K562 (cell line): ENCODE data around the gene PRICKLE4. TPM values are rescaled to one million over a fixed set of nuclear protein-coding genes. Genes with fewer than 3 reads are reported as not detected.

ENCODE experiments used
- ATAC-seq: fragments of 200-7000 bp; cut with Tn5 transposase; 3 replicates; pipeline ENCODE4 v1.9.1; 2020; ENCODE audit warnings: moderate library complexity
- BruUV-seq: library from RNA; stranded (reverse); fragments of 400-500 nt; replicated peaks from 2 replicates; lab custom pipeline; 2021; lab: Mats Ljungman, UMichigan
- CTCF ChIA-PET: fragments of 300-600 bp; formaldehyde crosslinking; extraction: SDS; loops from one replicate; lab custom pipeline; 2021; ENCODE audit warnings: low intra/inter-chr PET ratio; lab: Yijun Ruan, JAX
- POLR2A ChIA-PET: fragments of 300-600, 350-650 bp; sonication (Branson Sonifier 250); formaldehyde crosslinking; extraction: SDS; loops from one replicate; lab custom pipeline; 2021; ENCODE audit warnings: antibody characterized with exemption, inconsistent platforms; lab: Yijun Ruan, JAX
- DNase-seq, 4 experiments: peaks; one replicate each; pipeline versions ENCODE4 v3.0.0 to v3.0.0-alpha.2; 2011 to 2018; ENCODE audit warnings: low spot score in 3 of 4, mixed read lengths in 3 of 4; ENCODE audit errors: extremely low read depth in 1 of 4
- FAIRE-seq: peaks from 2 replicates; lab custom pipeline; 2011; peaks lifted over from hg19 to GRCh38; lab: Jason Lieb, UNC
- H2AFZ ChIP-seq: 2 replicates; pipeline ENCODE4 v1.6.0; 2011; ENCODE audit warnings: low read depth, low read length, control low read depth, inconsistent platforms
- H3K27ac ChIP-seq: fragments of 200-600 bp; 3 replicates; pipeline ENCODE4 v1.8.0; 2011; ENCODE audit warnings: low read depth, mild to moderate bottlenecking, control low read depth, inconsistent platforms, low read length, moderate library complexity, mixed read lengths; ENCODE audit errors: extremely low read depth
- H3K27me3 ChIP-seq, 2 experiments: fragments of 300-600 bp in 1 of 2; 2 replicates in 1 of 2; 3 replicates in 1 of 2; pipeline versions ENCODE4 v1.6.0 to v1.8.0; 2011; ENCODE audit warnings: inconsistent platforms in 2 of 2, low read length in 2 of 2, mild to moderate bottlenecking in 1 of 2, mixed read lengths in 1 of 2, moderate library complexity in 1 of 2; ENCODE audit not compliant: control insufficient read depth in 2 of 2, insufficient read depth in 2 of 2
- H3K36me3 ChIP-seq: fragments of 300-600 bp; 3 replicates; pipeline ENCODE4 v1.8.0; 2011; ENCODE audit warnings: mild to moderate bottlenecking, low read length, inconsistent platforms; ENCODE audit not compliant: control insufficient read depth, insufficient read depth
- H3K4me1 ChIP-seq, 2 experiments: fragments of 200-600 bp in 1 of 2; replicated peaks in 1 of 2; 2 replicates in 1 of 2; 3 replicates in 1 of 2; pipeline versions ENCODE4 v1.5.1 to v1.8.0; 2011; ENCODE audit warnings: inconsistent platforms in 2 of 2, low read length in 2 of 2, mild to moderate bottlenecking in 1 of 2, mixed read lengths in 1 of 2, moderate library complexity in 1 of 2; ENCODE audit not compliant: control insufficient read depth in 2 of 2, insufficient read depth in 2 of 2
- H3K4me2 ChIP-seq: 2 replicates; pipeline ENCODE4 v1.6.1; 2011; ENCODE audit warnings: low read length, control low read depth, inconsistent platforms, mixed read lengths; ENCODE audit not compliant: insufficient read depth
- H3K4me3 ChIP-seq: fragments of 200-600 bp; sonication (generic), shearing (Covaris generic); 2 replicates; pipeline ENCODE4 v1.5.1; 2016; ENCODE audit warnings: control low read depth, inconsistent platforms
- H3K79me2 ChIP-seq: fragments of 200-600 bp; 3 replicates; pipeline ENCODE4 v1.8.0; 2011; ENCODE audit warnings: low read length, inconsistent platforms; ENCODE audit not compliant: control insufficient read depth, insufficient read depth
- H3K9ac ChIP-seq, 2 experiments: 2 replicates each; pipeline versions ENCODE4 v1.6.0 to v1.6.1; 2011; ENCODE audit warnings: low read depth in 2 of 2, low read length in 2 of 2, control low read depth in 1 of 2, inconsistent platforms in 1 of 2, mild to moderate bottlenecking in 1 of 2, mixed read lengths in 1 of 2; ENCODE audit not compliant: insufficient read depth in 1 of 2
- H3K9me1 ChIP-seq: one replicate; pipeline ENCODE4 v1.6.0; 2011; ENCODE audit warnings: inconsistent platforms, mild to moderate bottlenecking, low read length, moderate library complexity; ENCODE audit not compliant: control insufficient read depth, insufficient read depth
- H3K9me3 ChIP-seq: replicated peaks from 2 replicates; pipeline ENCODE4 v1.5.1; 2011; ENCODE audit warnings: low read depth, low read length, inconsistent platforms; ENCODE audit not compliant: control insufficient read depth, insufficient read depth
- H4K20me1 ChIP-seq: replicated peaks from 2 replicates; pipeline ENCODE4 v1.6.1; 2011; ENCODE audit warnings: low read length, inconsistent platforms, mixed read lengths; ENCODE audit not compliant: control insufficient read depth, insufficient read depth
- FIP1L1 ChIP-seq: fragments of 200-400 bp; formaldehyde crosslinking; IDR thresholded peaks from 2 replicates; pipeline ENCODE4 v1.6.1; 2018; ENCODE audit warnings: mild to moderate bottlenecking, low read depth, low read length; ENCODE audit not compliant: poor library complexity, severe bottlenecking
- HBP1 ChIP-seq: fragments of 450-650 bp; formaldehyde crosslinking; IDR thresholded peaks from 2 replicates; pipeline ENCODE4 v1.4.0; 2022; ENCODE audit warnings: missing genetic modification characterization
- HEY1 ChIP-seq: fragments of 250-450 bp; sonication (Bioruptor Pico); IDR thresholded peaks from 2 replicates; pipeline ENCODE4 v1.5.0; 2020; ENCODE audit warnings: mild to moderate bottlenecking, moderate library complexity, borderline replicate concordance
- HNRNPLL ChIP-seq: fragments of 200-400 bp; formaldehyde crosslinking; IDR thresholded peaks from 2 replicates; pipeline ENCODE4 v1.6.1; 2017; ENCODE audit warnings: low read length, low read depth, mild to moderate bottlenecking; ENCODE audit not compliant: poor library complexity, severe bottlenecking
- HOXB6 ChIP-seq: fragments of 250-450 bp; sonication (Bioruptor Pico); IDR thresholded peaks from 2 replicates; pipeline ENCODE4 v1.5.1; 2022; ENCODE audit warnings: mild to moderate bottlenecking, borderline replicate concordance
- MCM5 ChIP-seq: fragments of 450-650 bp; IDR thresholded peaks from 2 replicates; pipeline ENCODE4 v1.6.1; 2016; ENCODE audit warnings: low read depth
- NEUROD1 ChIP-seq: fragments of 150-350 bp; IDR thresholded peaks from 2 replicates; pipeline ENCODE4 v1.6.1; 2014; ENCODE audit warnings: borderline replicate concordance, low read length, low read depth; ENCODE audit not compliant: partially characterized antibody
- NFIC ChIP-seq: fragments of 450-650 bp; IDR thresholded peaks from 2 replicates; pipeline ENCODE4 v1.6.1; 2017; ENCODE audit warnings: mild to moderate bottlenecking, inconsistent platforms
- NUFIP1 ChIP-seq: fragments of 450-650 bp; IDR thresholded peaks from 2 replicates; pipeline ENCODE4 v1.6.1; 2018; ENCODE audit not compliant: partially characterized antibody
- PREB ChIP-seq: sonication (generic); formaldehyde crosslinking; IDR thresholded peaks from 2 replicates; pipeline ENCODE4 v1.8.1; 2023; ENCODE audit warnings: mild to moderate bottlenecking, missing genetic modification reagents
- RB1 ChIP-seq: fragments of 450-650 bp; IDR thresholded peaks from 2 replicates; pipeline ENCODE4 v1.6.1; 2017; ENCODE audit warnings: low read depth, mild to moderate bottlenecking
- SETDB1 ChIP-seq: IDR thresholded peaks from one replicate; pipeline ENCODE4 v1.6.1; 2012; ENCODE audit warnings: low read length, control low read depth, inconsistent platforms
- SMAD4 ChIP-seq: fragments of 250-450 bp; sonication (Bioruptor Pico); conservative IDR thresholded peaks from 2 replicates; pipeline ENCODE4 v1.8.0; 2021; ENCODE audit warnings: inconsistent platforms, mild to moderate bottlenecking, moderate library complexity
- ZKSCAN8 ChIP-seq: fragments of 200-800 bp; sonication (Bioruptor generic); IDR thresholded peaks from 2 replicates; pipeline ENCODE4 v1.6.1; 2016; ENCODE audit warnings: missing genetic modification characterization, missing compliant biosample characterization
- ZNF124 ChIP-seq: sonication (generic); formaldehyde crosslinking; IDR thresholded peaks from 2 replicates; pipeline ENCODE4 v1.8.1; 2022; ENCODE audit warnings: missing genetic modification reagents
- ZNF140 ChIP-seq: fragments of 250-450 bp; sonication (Bioruptor Pico); IDR thresholded peaks from 2 replicates; pipeline ENCODE4 v1.8.0; 2021; ENCODE audit warnings: moderate library complexity, mild to moderate bottlenecking, inconsistent platforms
- ZNF324 ChIP-seq: fragments of 250-450 bp; sonication (Bioruptor Pico); IDR thresholded peaks from 2 replicates; pipeline ENCODE4 v1.4.0; 2020; ENCODE audit warnings: mild to moderate bottlenecking
- WGBS: fragments of 100-300 bp; shearing (Covaris generic); methylation state at CpG from one replicate; pipeline ENCODE4 v1.1.6; 2016; ENCODE audit warnings: low coverage, mixed read lengths; ENCODE audit not compliant: insufficient coverage; ENCODE audit errors: missing lambda C conversion rate; 5-methylcytosine and 5-hydroxymethylcytosine counted together
- in situ Hi-C: fragments of 300-500 bp; cut with MboI; formaldehyde crosslinking; loops from 4 replicates; pipeline ENCODE4 v1.15.0; 2018; ENCODE audit warnings: inconsistent platforms, mixed read lengths
- intact Hi-C: fragments of 100-400 bp; cut with micrococcal nuclease; formaldehyde crosslinking; loops from 2 replicates; pipeline ENCODE4 v1.14.2; 2022
- polyA plus RNA-seq, 8 experiments: library from polyadenylated mRNA; depleted of rRNA in 4 of 8; stranded (reverse) in 5 of 8; unstranded in 3 of 8; fragments of >200 nt; fragmentation: Nextera tagmentation in 2 of 8; fragmentation: Illumina TruSeq in 1 of 8; extraction: Ambion mirVana in 2 of 8; extraction: Trizol in 1 of 8; gene quantifications; 2 replicates each; pipeline versions ENCODE4 v1.2.1 to v1.2.3, GENCODE V29; 2011 to 2014; ENCODE audit warnings: inconsistent platforms in 1 of 8, missing spikeins in 1 of 8
- total RNA-seq, 7 experiments: library from RNA; depleted of rRNA in 6 of 7; stranded (reverse); fragments of >200 nt in 6 of 7; fragmentation: Illumina TruSeq in 2 of 7; extraction: Trizol in 2 of 7; gene quantifications; 2 replicates each; pipeline versions ENCODE4 v1.2.1 to v1.2.3, GENCODE V29; 2011 to 2021; ENCODE audit warnings: low replicate concordance in 1 of 7

PRICKLE4 gene
- total and polyA plus RNA-seq, 9 of the 15 experiments (the other 6 are each of a cell fraction or from before 2014, with no cell fraction given) = 0.20 to 0.32 (median 0.27) TPM; not detected in 6

- CTCF ChIA-PET = no interaction called here
- no peak for DNase-seq
- no peak for ATAC-seq
These were observed 15.9 kb downstream of the PRICKLE4 start for GRCh38 chr6:41796474-41796873.

GRCh38 chr6:41798901-41799558 lies 18.4 kb downstream of the PRICKLE4 start:
- FAIRE-seq = no peak
- no peaks in the 10 kb centered on the region for H3K9me1 ChIP-seq
- in situ Hi-C loops = no loop called here
- TF ChIP-seq HOXB6 (CRISPR knock-in tag) = no peak
- TF ChIP-seq ZNF124 (CRISPR knock-in tag) = no peak
- no peak for TF ChIP-seq ZNF140 (CRISPR knock-in tag)
- TF ChIP-seq ZNF324 (CRISPR knock-in tag) = no peak
- no peak for TF ChIP-seq NEUROD1
- TF ChIP-seq ZKSCAN8 = no peak
- no peak for TF ChIP-seq NFIC
- TF ChIP-seq SETDB1 = no peak
- TF ChIP-seq HBP1 (CRISPR knock-in tag) = no peak
- TF ChIP-seq PREB (CRISPR knock-in tag) = no peak
- TF ChIP-seq SMAD4 (CRISPR knock-in tag) = no peak

More at GRCh38 chr6:41796474-41796873, 15.9 kb downstream of the PRICKLE4 start:
- Histone ChIP-seq H3K79me2 (no peaks in the 10 kb centered on the region), H3K4me1 (no peaks in the 10 kb centered on the region), H3K27ac (no peak overlapping the region), H3K4me2 (no peak overlapping the region), H3K4me3 (no peak overlapping the region), H3K9ac (no peak overlapping the region), H3K9me1 (no peaks in the 10 kb centered on the region), H4K20me1 (no peaks in the 10 kb centered on the region), H3K36me3 (peaks cover 36% of the 10 kb centered on the region), H2AFZ (no peak overlapping the region), H3K9me3 (no peaks in the 10 kb centered on the region)
- intact Hi-C loops = no loop called here
- in situ Hi-C loops = no loop called here
- no peak for FAIRE-seq
- WGBS = 39% methylated on average over 2 of the region's 2 CpGs
- BruUV-seq = no TSS peak
- POLR2A ChIA-PET = interaction anchor here (1.0 to 2.0 kb wide), 4 partner anchors 8 to 252 kb away, joined by 3 to 10 read pairs (median 4); partner anchors contain the start of gene TOMM6
- TF ChIP-seq RB1 (no peak), MCM5 (no peak), HNRNPLL (no peak), NUFIP1 (no peak), FIP1L1 (no peak), HEY1 (CRISPR knock-in tag) (no peak)
- TF ChIP-seq, all 486 proteins: peak for 0
- H3K27me3 ChIP-seq = no peaks in the 10 kb centered on the region

More at GRCh38 chr6:41798901-41799558, 18.4 kb downstream of the PRICKLE4 start:
- Histone ChIP-seq H2AFZ (no peak overlapping the region), H3K79me2 (no peaks in the 10 kb centered on the region), H4K20me1 (no peaks in the 10 kb centered on the region), H3K27me3 (no peaks in the 10 kb centered on the region), H3K9me3 (no peaks in the 10 kb centered on the region), H3K4me2 (no peak overlapping the region), H3K36me3 (peaks cover 19% of the 10 kb centered on the region; the same call in 1 of the 3 replicates), H3K9ac (no peak overlapping the region), H3K4me1 (no peaks in the 10 kb centered on the region), H3K27ac (no peak overlapping the region), H3K4me3 (no peak overlapping the region)
- no peak for ATAC-seq
- POLR2A ChIA-PET = interaction anchor here (0.6 to 3.5 kb wide), 4 partner anchors 9 to 246 kb away, joined by 3 to 37 read pairs (median 4); partner anchors contain the start of gene TOMM6
- CTCF ChIA-PET = no interaction called here
- intact Hi-C loops = no loop called here
- no TSS peak for BruUV-seq
- 77% methylated on average over 7 of the region's 7 CpGs for WGBS
- no peak for DNase-seq
